ENCODE data around the gene TMEM178B.

TMEM178B gene

GRCh38 chr7:141275350-141275749 is 201.5 kb downstream of the TMEM178B start:
- DNase-seq (ENCODE audit: low spot score): no peak
- in situ Hi-C loops (cut with MboI; ENCODE audit: low sequenced_read_pairs, unreplicated experiment): no loop called here
- TF ChIP-seq, protein P1, sequence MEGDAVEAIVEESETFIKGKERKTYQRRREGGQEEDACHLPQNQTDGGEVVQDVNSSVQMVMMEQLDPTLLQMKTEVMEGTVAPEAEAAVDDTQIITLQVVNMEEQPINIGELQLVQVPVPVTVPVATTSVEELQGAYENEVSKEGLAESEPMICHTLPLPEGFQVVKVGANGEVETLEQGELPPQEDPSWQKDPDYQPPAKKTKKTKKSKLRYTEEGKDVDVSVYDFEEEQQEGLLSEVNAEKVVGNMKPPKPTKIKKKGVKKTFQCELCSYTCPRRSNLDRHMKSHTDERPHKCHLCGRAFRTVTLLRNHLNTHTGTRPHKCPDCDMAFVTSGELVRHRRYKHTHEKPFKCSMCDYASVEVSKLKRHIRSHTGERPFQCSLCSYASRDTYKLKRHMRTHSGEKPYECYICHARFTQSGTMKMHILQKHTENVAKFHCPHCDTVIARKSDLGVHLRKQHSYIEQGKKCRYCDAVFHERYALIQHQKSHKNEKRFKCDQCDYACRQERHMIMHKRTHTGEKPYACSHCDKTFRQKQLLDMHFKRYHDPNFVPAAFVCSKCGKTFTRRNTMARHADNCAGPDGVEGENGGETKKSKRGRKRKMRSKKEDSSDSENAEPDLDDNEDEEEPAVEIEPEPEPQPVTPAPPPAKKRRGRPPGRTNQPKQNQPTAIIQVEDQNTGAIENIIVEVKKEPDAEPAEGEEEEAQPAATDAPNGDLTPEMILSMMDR (IDR thresholded peaks at IDR 0.05; ENCODE audit: borderline replicate concordance, control extremely low read depth, extremely low read depth, insufficient read depth, missing control alignments): no peak

GRCh38 chr7:141276031-141276430 is 202.2 kb downstream of the TMEM178B start:
- no peak for DNase-seq (ENCODE audit: low spot score)
- TF ChIP-seq, protein P1 (IDR thresholded peaks at IDR 0.05; ENCODE audit: borderline replicate concordance, control extremely low read depth, extremely low read depth, insufficient read depth, missing control alignments): no peak
- in situ Hi-C loops (cut with MboI; ENCODE audit: low sequenced_read_pairs, unreplicated experiment): no loop called here

GRCh38 chr7:141280100-141280499 is 206.2 kb downstream of the TMEM178B start:
- no peak for DNase-seq (ENCODE audit: low spot score)
- TF ChIP-seq, protein P1 (IDR thresholded peaks at IDR 0.05; ENCODE audit: borderline replicate concordance, control extremely low read depth, extremely low read depth, insufficient read depth, missing control alignments): no peak
- in situ Hi-C loops (cut with MboI; ENCODE audit: low sequenced_read_pairs, unreplicated experiment): no loop called here

- no peak for DNase-seq (ENCODE audit: low spot score)
- in situ Hi-C loops (cut with MboI; ENCODE audit: low sequenced_read_pairs, unreplicated experiment): no loop called here
- TF ChIP-seq, protein P1 (IDR thresholded peaks at IDR 0.05; ENCODE audit: borderline replicate concordance, control extremely low read depth, extremely low read depth, insufficient read depth, missing control alignments): no peak
These were observed 207.4 kb downstream of the TMEM178B start for GRCh38 chr7:141281311-141281710.

- DNase-seq (ENCODE audit: low spot score): no peak
- TF ChIP-seq, protein P1 (IDR thresholded peaks at IDR 0.05; ENCODE audit: borderline replicate concordance, control extremely low read depth, extremely low read depth, insufficient read depth, missing control alignments): no peak
- in situ Hi-C loops (cut with MboI; ENCODE audit: low sequenced_read_pairs, unreplicated experiment): no loop called here
These were observed 212.7 kb downstream of the TMEM178B start for GRCh38 chr7:141286522-141286921.

GRCh38 chr7:141287936-141288335 is 214.1 kb downstream of the TMEM178B start:
- TF ChIP-seq, protein P1 (IDR thresholded peaks at IDR 0.05; ENCODE audit: borderline replicate concordance, control extremely low read depth, extremely low read depth, insufficient read depth, missing control alignments): no peak
- no peak for DNase-seq (ENCODE audit: low spot score)
- in situ Hi-C loops (cut with MboI; ENCODE audit: low sequenced_read_pairs, unreplicated experiment): no loop called here

- TF ChIP-seq, protein P1 (IDR thresholded peaks at IDR 0.05; ENCODE audit: borderline replicate concordance, control extremely low read depth, extremely low read depth, insufficient read depth, missing control alignments): no peak
- no peak for DNase-seq (ENCODE audit: low spot score)
- in situ Hi-C loops (cut with MboI; ENCODE audit: low sequenced_read_pairs, unreplicated experiment): no loop called here
These were observed 214.8 kb downstream of the TMEM178B start for GRCh38 chr7:141288626-141289025.

All from GM13976 (cell line).